Endothelial cell (in vitro differentiated cells): ENCODE results near the gene POLR1H. TPM values are rescaled to one million over a fixed set of nuclear protein-coding genes. Genes with fewer than 3 reads are reported as not detected.

Experiments
- DNase-seq: peaks from one replicate; pipeline ENCODE4 v3.0.0; 2021; ENCODE audit warnings: low spot score
- H3K27ac Mint-ChIP-seq: one replicate; pipeline ENCODE4 v1.8.0; 2021; ENCODE audit warnings: mixed read lengths, inconsistent platforms; ENCODE audit not compliant: unreplicated experiment
- H3K27me3 Mint-ChIP-seq: one replicate; pipeline ENCODE4 v1.8.0; 2021; ENCODE audit warnings: mild to moderate bottlenecking, moderate library complexity, mixed read lengths, inconsistent platforms; ENCODE audit not compliant: unreplicated experiment
- H3K36me3 Mint-ChIP-seq: one replicate; pipeline ENCODE4 v1.8.0; 2021; ENCODE audit warnings: mild to moderate bottlenecking, low read depth, mixed read lengths, inconsistent platforms; ENCODE audit not compliant: unreplicated experiment
- H3K4me1 Mint-ChIP-seq: one replicate; pipeline ENCODE4 v1.8.0; 2021; ENCODE audit warnings: mild to moderate bottlenecking, mixed read lengths, inconsistent platforms; ENCODE audit not compliant: unreplicated experiment
- H3K4me3 Mint-ChIP-seq: one replicate; pipeline ENCODE4 v1.8.0; 2021; ENCODE audit warnings: mild to moderate bottlenecking, mixed read lengths, inconsistent platforms; ENCODE audit not compliant: unreplicated experiment
- H3K9me3 Mint-ChIP-seq: one replicate; pipeline ENCODE4 v1.8.0; 2021; ENCODE audit warnings: mixed read lengths, inconsistent platforms; ENCODE audit not compliant: unreplicated experiment
- CTCF ChIP-seq: fragments of 200-600 bp; sonication (generic); IDR thresholded peaks from one replicate; pipeline ENCODE4 v1.5.0; 2021; ENCODE audit warnings: antibody characterized with exemption; ENCODE audit not compliant: unreplicated experiment
- total RNA-seq: library from RNA; stranded (reverse); fragmentation: NEBNext Ultra II Directional; extraction: Animal tissue kit (Norgen Biotek cat#: 25700); gene quantifications from one replicate; pipeline ENCODE4 v1.2.1, GENCODE V29; 2021; ENCODE audit not compliant: unreplicated experiment

The POLR1H gene
- total RNA-seq, 1 donor from 2014 or later, result 39.0 TPM

GRCh38 chr6:30043744-30044143 is 17.3 kb upstream of the POLR1H start:
- Mint-ChIP-seq H3K9me3 (no peaks in the 10 kb centered on the region), H3K36me3 (no peaks in the 10 kb centered on the region), H3K4me1 (peaks cover 6% of the 10 kb centered on the region), H3K27ac (no peak overlapping the region), H3K4me3 (no peak overlapping the region), H3K27me3 (no peaks in the 10 kb centered on the region)
- no peak for DNase-seq
- TF ChIP-seq CTCF, result no peak

GRCh38 chr6:30044630-30045029 is 16.4 kb upstream of the POLR1H start:
- H3K9me3 Mint-ChIP-seq, result no peaks in the 10 kb centered on the region

GRCh38 chr6:30047220-30047619 is 13.8 kb upstream of the POLR1H start:
- Mint-ChIP-seq H3K36me3 (no peaks in the 10 kb centered on the region), H3K27me3 (no peaks in the 10 kb centered on the region), H3K4me1 (peaks cover 6% of the 10 kb centered on the region), H3K27ac (no peak overlapping the region), H3K4me3 (no peak overlapping the region), H3K9me3 (no peaks in the 10 kb centered on the region)
- no peak for DNase-seq
- TF ChIP-seq CTCF, result no peak

More at GRCh38 chr6:30044630-30045029, 16.4 kb upstream of the POLR1H start:
- Mint-ChIP-seq H3K27me3 (no peaks in the 10 kb centered on the region), H3K4me3 (no peak overlapping the region), H3K36me3 (no peaks in the 10 kb centered on the region), H3K4me1 (peaks cover 6% of the 10 kb centered on the region), H3K27ac (no peak overlapping the region)
- TF ChIP-seq CTCF, result no peak
- DNase-seq, result no peak

- Mint-ChIP-seq H3K27ac (no peak overlapping the region), H3K4me1 (no peaks in the 10 kb centered on the region), H3K36me3 (no peaks in the 10 kb centered on the region), H3K27me3 (no peaks in the 10 kb centered on the region), H3K9me3 (no peaks in the 10 kb centered on the region), H3K4me3 (no peak overlapping the region)
- no peak for TF ChIP-seq CTCF
- no peak for DNase-seq
Measured at GRCh38 chr6:30053682-30054081, 7.4 kb upstream of the POLR1H start.

GRCh38 chr6:30055513-30055912 is 5.6 kb upstream of the POLR1H start:
- Mint-ChIP-seq H3K36me3 (no peaks in the 10 kb centered on the region), H3K9me3 (no peaks in the 10 kb centered on the region), H3K4me1 (peaks cover 5% of the 10 kb centered on the region), H3K27me3 (no peaks in the 10 kb centered on the region), H3K27ac (no peak overlapping the region), H3K4me3 (no peak overlapping the region)
- TF ChIP-seq CTCF, result no peak
- no peak for DNase-seq
